NCI-H128 (cell line): ENCODE results near the gene SCAANT1.

Source experiments
- DNase-seq: peaks from one replicate; lab custom pipeline; 2025; ENCODE audit not compliant: unreplicated experiment; lab: John Stamatoyannopoulos, UW

The SCAANT1 gene

GRCh38 chr3:63911873-63912767 lies at the start of gene SCAANT1:
SCAANT1 (minus strand) TSS chr3:63912383.
- no peak for DNase-seq

GRCh38 chr3:63961891-63962290 lies 49.7 kb upstream of the SCAANT1 start:
- DNase-seq: peak; percentile 2

DNA sequence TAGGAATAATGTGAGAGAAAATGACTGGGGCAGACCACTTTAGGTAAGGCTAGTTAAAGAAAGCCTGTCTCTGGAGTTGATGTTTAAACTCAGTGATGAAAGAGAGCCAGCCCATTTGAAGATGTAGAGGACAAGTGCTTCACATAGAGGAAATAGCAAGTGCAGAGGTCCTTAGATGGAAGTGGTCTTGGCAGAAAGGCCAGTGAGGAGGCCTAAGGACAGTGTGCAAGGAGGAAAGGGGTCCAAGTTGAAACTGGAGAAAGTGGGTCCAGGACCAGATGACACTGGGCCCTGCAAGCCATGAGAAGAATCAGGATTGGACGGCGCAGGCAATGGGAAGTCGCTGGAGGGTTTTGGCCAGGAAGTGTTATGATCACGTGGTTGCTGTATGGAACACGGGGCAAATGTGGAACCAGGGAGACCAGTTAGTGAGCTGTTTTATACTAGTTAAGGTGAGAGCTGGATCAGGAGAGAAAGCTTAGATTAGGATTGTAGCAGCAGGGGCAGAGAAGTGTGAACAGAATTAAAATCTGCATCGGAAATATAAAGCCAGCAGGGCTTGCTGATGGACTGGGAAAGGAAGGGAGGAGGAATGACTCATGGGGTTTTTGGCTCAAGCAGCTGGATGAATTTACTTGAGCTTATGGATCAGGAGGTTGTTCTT lies 48.0 kb upstream of the SCAANT1 start:
- no peak for DNase-seq

- DNase-seq: no peak
Observed at GRCh38 chr3:63959146-63959545, 47.0 kb upstream of the SCAANT1 start.

- no peak for DNase-seq
Observed at GRCh38 chr3:63955830-63956545, 43.8 kb upstream of the SCAANT1 start.

GRCh38 chr3:63955036-63955650 lies 43.0 kb upstream of the SCAANT1 start:
- no peak for DNase-seq

DNA sequence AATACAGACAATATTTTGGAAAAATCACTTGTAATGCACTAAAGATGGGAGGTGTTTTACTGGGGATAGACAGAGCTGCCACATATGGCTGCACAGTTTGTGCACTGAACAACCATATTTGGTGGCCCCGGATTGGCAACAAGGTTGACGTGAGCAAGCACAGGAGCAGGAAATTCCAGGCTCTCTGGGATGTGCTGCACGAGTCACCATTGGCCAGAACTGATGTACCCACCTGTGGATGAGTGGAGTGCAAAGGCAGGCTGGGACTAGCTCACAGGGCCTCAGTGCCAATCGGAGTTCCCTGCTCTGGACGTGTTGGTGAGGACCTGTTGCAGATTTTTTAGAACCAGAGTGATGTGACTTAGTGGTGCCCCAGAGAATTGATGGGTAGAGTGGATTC lies 42.0 kb upstream of the SCAANT1 start:
- DNase-seq: no peak

- no peak for DNase-seq
Observed at GRCh38 chr3:63952248-63952594, 40.0 kb upstream of the SCAANT1 start.

DNA sequence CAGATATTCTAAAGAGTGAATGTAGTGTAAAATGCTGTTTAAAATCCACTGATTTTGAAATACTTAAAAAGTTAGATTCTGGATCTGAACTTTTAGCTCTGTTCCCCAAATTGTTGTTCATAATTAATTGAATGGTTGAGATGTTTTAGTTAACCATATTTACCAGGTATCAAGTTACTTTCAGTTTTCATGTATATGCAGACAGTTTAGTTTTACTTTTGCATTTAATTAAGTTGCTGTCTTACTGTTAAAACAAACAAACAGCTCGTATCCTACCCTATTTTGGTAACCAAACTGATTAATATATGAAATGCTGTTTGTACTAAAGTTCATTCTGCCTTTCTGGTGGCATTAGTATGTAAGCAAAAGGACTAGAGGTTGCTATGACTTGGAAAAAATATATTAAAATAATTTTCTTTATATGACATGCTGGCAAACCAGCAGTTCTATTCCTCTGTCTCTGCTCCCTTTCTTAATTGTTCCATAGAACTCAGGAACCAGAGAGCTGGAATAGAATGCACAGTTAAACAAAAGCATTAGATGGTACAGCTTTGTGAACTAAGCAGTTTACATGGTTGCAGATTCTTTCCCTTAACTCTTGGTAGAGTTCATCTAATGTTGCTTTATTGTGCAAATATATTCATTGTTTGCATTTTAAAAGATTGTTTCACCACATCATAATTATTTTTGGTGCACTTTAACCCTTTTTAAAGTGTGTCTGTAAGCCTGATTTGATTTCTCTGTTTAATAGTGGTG lies 39.5 kb upstream of the SCAANT1 start:
- DNase-seq: no peak

- no peak for DNase-seq
Observed at GRCh38 chr3:63950698-63951097, 38.5 kb upstream of the SCAANT1 start.

DNA sequence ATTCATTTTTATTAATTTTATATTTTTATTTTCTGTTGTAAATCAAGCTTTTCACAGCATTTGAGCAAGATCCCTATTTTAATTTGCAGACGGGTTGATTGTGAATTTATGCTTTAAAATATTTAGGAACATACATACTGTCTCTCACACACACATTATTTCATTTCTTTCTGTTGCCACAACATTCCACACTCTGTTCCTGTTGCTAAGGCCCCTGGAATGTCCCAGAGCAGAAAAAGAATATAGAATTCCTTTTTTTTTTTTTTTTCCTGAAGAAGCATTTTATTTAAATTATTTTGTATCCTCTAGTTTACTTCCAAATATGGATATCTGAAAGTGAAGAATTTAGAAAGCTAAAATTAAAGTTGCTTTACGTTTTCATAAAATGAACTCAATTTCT lies 36.8 kb upstream of the SCAANT1 start:
- no peak for DNase-seq

GRCh38 chr3:63947594-63947993 lies 35.4 kb upstream of the SCAANT1 start:
- no peak for DNase-seq

DNA sequence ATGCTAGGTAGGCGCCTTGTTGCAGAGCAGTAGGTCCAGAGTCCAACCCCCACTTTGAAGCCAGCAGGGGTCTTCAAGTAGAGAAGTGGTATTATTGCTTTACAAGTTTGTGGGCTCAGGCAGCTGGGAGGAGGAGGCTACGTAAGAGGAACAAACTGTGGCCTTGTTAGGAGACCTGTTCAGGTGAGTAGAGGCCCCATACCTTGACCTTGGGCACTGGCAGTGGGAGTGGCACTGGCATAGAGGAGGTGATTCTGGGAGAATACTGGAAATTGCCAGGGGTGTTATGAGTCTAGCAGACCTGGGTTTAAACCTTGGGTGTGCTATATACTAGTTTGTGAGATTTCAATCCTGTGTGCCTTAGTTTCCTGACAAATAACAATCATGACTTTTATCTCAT lies 34.6 kb upstream of the SCAANT1 start:
- DNase-seq: no peak

DNA sequence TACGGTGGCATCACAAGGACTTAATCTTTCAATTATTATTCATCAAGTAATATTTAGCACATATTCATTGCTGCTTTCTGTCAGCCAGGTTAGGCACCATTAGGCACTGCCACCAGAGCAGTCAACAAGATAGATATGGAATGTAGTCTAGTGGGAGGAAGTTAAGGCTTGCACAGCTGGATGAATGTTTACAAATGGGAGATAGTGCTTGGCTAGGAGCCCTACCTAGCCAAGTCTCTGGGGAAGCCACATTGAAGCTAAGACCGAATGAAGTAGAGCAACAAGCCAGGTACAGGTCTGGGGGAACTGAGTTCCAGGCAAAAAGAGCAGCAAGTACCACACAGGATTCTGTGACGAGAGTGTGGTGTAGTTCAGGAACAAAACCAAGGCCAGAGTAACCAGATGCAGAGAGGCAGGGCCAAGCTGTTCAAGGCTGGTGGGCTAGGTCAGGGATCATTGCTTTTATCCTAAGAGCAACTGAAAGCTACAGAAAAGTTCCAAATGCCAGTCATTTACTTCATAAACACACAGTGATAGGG lies 33.4 kb upstream of the SCAANT1 start:
- no peak for DNase-seq

- DNase-seq: no peak
Observed at GRCh38 chr3:63943678-63944077, 31.5 kb upstream of the SCAANT1 start.

DNA sequence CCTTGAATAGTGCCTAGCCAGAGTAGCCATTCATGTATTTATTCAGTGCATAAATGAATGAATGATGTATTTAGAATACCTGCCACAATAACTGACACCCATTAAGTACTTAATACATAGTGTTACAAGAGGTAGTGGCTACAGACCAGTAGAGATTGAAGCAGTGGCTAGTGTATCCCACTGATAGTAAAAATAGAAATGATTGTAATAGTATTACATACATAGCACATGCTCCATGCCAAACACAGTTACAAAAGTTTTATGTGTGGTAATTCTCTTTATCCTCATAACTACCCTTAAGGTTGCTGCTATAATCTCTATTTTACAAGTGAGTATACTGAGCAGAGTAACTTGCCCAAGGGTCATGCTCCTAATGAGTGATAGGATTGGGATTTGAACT lies 30.3 kb upstream of the SCAANT1 start:
- no peak for DNase-seq

DNA sequence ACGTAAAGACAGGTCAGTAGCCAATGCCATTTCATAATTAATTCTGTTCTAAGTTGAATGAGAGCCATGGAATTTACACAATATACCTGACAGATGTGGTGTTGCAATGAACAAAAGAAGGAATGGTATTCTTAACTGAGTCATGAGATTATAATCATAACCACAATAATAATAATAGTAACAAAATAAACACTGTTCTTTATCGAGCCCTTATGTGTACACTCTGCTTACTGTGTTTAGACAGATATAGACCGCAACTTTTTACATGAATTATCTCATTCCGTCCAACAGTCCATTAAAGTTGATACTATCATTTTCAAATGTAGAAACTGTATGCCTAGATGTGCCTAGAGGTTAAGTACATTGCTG lies 28.2 kb upstream of the SCAANT1 start:
- DNase-seq: no peak

- DNase-seq: no peak
Observed at GRCh38 chr3:63937661-63938651, 25.8 kb upstream of the SCAANT1 start.

DNA sequence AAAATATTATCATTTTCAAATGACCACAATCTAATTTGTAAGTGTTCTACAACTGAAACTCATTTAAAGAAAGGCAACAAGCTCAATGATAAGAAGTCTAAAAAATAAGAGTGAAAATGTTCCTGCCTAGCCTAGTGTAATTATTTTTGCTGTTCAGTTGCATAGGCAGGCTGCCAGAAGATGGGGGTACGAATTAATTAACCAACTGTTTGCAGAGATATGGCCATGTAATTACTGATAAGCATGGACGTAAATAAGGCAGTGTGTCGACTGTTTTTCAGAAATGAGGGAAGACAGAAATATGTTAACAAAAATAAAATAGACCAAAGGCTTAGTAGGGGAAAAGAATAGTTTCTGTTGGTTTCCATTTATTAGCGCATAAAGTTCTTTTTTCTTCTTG lies 24.7 kb upstream of the SCAANT1 start:
- DNase-seq: no peak
